Measurements from ENCODE around the gene MRPL55.
A peak's percentile ranks its signal among the peaks of the same experiment; 100 is the strongest.

The MRPL55 gene

GRCh38 chr1:228109073-228109961 is at the start of gene MRPL55:
Gene MRPL55 (minus strand): TSS chr1:228109299. CDS start chr1:228108260, 1,039 bp downstream.
- DNase-seq (ENCODE audit: low read depth): peak; percentile 92

- no peak for DNase-seq (ENCODE audit: low read depth)
These were observed 49.3 kb upstream of the MRPL55 start for GRCh38 chr1:228158151-228159007.

- DNase-seq (ENCODE audit: low read depth): no peak
These were observed 48.6 kb upstream of the MRPL55 start for GRCh38 chr1:228157729-228158126.

- DNase-seq (ENCODE audit: low read depth): no peak
These were observed 48.0 kb upstream of the MRPL55 start for GRCh38 chr1:228156941-228157728.

GRCh38 chr1:228156515-228156881 is 47.4 kb upstream of the MRPL55 start:
- no peak for DNase-seq (ENCODE audit: low read depth)

GRCh38 chr1:228155596-228156514 is 46.8 kb upstream of the MRPL55 start:
- DNase-seq (ENCODE audit: low read depth): no peak

GRCh38 chr1:228154670-228155571 is 45.8 kb upstream of the MRPL55 start:
- DNase-seq (ENCODE audit: low read depth): no peak

GRCh38 chr1:228154021-228154669 is 45.0 kb upstream of the MRPL55 start:
- DNase-seq (ENCODE audit: low read depth): no peak

- DNase-seq (ENCODE audit: low read depth): no peak
These were observed 43.8 kb upstream of the MRPL55 start for GRCh38 chr1:228152918-228153258.

- no peak for DNase-seq (ENCODE audit: low read depth)
These were observed 43.2 kb upstream of the MRPL55 start for GRCh38 chr1:228152097-228152917.

GRCh38 chr1:228151180-228151925 is 42.3 kb upstream of the MRPL55 start:
- DNase-seq (ENCODE audit: low read depth): no peak

GRCh38 chr1:228150461-228151179 is 41.5 kb upstream of the MRPL55 start:
- DNase-seq (ENCODE audit: low read depth): peak; percentile 88

- DNase-seq (ENCODE audit: low read depth): no peak
These were observed 41.0 kb upstream of the MRPL55 start for GRCh38 chr1:228150120-228150460.

- DNase-seq (ENCODE audit: low read depth): no peak
These were observed 40.5 kb upstream of the MRPL55 start, which contains the start of gene GJC2 for GRCh38 chr1:228149406-228150119. Gene GJC2 (plus strand): TSS chr1:228149930. CDS start chr1:228157759, 7,829 bp downstream.

- DNase-seq (ENCODE audit: low read depth): no peak
These were observed 39.9 kb upstream of the MRPL55 start for GRCh38 chr1:228148935-228149405.

GRCh38 chr1:228148196-228148861 is 39.2 kb upstream of the MRPL55 start:
- no peak for DNase-seq (ENCODE audit: low read depth)
